Heart right ventricle (tissue), 16 donors: ENCODE data around the gene LY6G5B. TPM values are rescaled to one million over a fixed set of nuclear protein-coding genes. Genes with fewer than 3 reads are reported as not detected.

Experiments
- ATAC-seq, 8 donors: fragments of 200-7000 bp; cut with Tn5 transposase; one replicate each; pipeline ENCODE4 v1.9.1; 2020; ENCODE audit warnings: mild to moderate bottlenecking in 8 of 8, moderate library complexity in 8 of 8, moderate number of reproducible peaks in 1 of 8
- DNase-seq, 2 donors: peaks; one replicate each; pipeline ENCODE4 v3.0.0-alpha.2; 2020
- H3K27ac ChIP-seq, 10 donors: fragments of 200-600 bp; sonication (generic) in 2 of 10; one replicate each; pipeline versions ENCODE4 v1.5.0 to v1.8.0; 2020 to 2022; ENCODE audit warnings: mild to moderate bottlenecking in 3 of 10
- H3K27me3 ChIP-seq, 7 donors: fragments of 200-600 bp; one replicate each; pipeline ENCODE4 v1.8.0; 2021 to 2022; ENCODE audit warnings: mild to moderate bottlenecking in 2 of 7
- H3K36me3 ChIP-seq, 9 donors: fragments of 200-600 bp; sonication (generic) in 1 of 9; one replicate each; pipeline versions ENCODE4 v1.5.0 to v1.8.0; 2020 to 2022; ENCODE audit warnings: mild to moderate bottlenecking in 2 of 9
- H3K4me1 ChIP-seq, 9 donors: fragments of 200-600 bp; sonication (generic) in 1 of 9; one replicate each; pipeline versions ENCODE4 v1.5.0 to v1.8.0; 2020 to 2022; ENCODE audit warnings: mild to moderate bottlenecking in 4 of 9
- H3K4me3 ChIP-seq, 10 donors: fragments of 200-600 bp; sonication (generic) in 2 of 10; one replicate each; pipeline versions ENCODE4 v1.5.0 to v1.8.0; 2020 to 2022; ENCODE audit warnings: mild to moderate bottlenecking in 7 of 10, moderate library complexity in 2 of 10
- H3K9me3 ChIP-seq, 11 donors: fragments of 200-600 bp in 10 of 11; sonication (generic) in 2 of 11; one replicate each; pipeline versions ENCODE4 v1.5.0 to v1.8.0; 2013 to 2022; ENCODE audit warnings: mild to moderate bottlenecking in 2 of 11, control low read depth in 1 of 11, moderate library complexity in 1 of 11
- CTCF ChIP-seq, 9 donors: fragments of 200-600 bp; sonication (generic) in 2 of 9; IDR thresholded peaks; one replicate each; pipeline versions ENCODE4 v1.5.0 to v1.8.0; 2021 to 2022; ENCODE audit warnings: antibody characterized with exemption in 9 of 9, mild to moderate bottlenecking in 5 of 9, moderate library complexity in 1 of 9
- WGBS, 2 donors: extraction: QIAGEN DNeasy Blood & Tissue Kit; methylation state at CpG; one replicate each; pipeline ENCODE4 v1.1.7; 2013; ENCODE audit warnings: inconsistent platforms in 1 of 2; 5-methylcytosine and 5-hydroxymethylcytosine counted together
- intact Hi-C, 10 donors: fragments of 100-400 bp; cut with DNase I; formaldehyde crosslinking; loops; one replicate each; pipeline versions ENCODE4 v1.11.1 to v1.14.2; 2022
- polyA plus RNA-seq, 2 donors: library from polyadenylated mRNA; stranded (reverse); fragments of 200-250 nt; gene quantifications; one replicate each; pipeline ENCODE4 v1.2.3, GENCODE V29; 2013
- total RNA-seq, 10 donors: library from RNA; stranded (reverse); fragmentation: NEBNext Ultra II Directional in 3 of 10; extraction: Animal tissue kit (Norgen Biotek cat#: 25700) in 3 of 10; gene quantifications; one replicate each; pipeline versions ENCODE4 v1.2.1 to v1.2.4, GENCODE V29; 2021 to 2023
- donor health status: Arrhythmogenic right ventricular cardiomyopathy.
- donor health status: ischemic (EF 13 %, LVEDD 7.1; RV severe dilation, severe dysfunction).
- donor health status: healthy with polysubstance abuse.
- donor health status: DM: no; HTN: yes; CAD: no.
- donor health status: DM: no; HTN: no; CAD: no.
- donor health status: ischemic (EF 25% LVEDD 6.9; RV normal size, moderate dysfunction).
- donor health status: ischemic (EF 25% LVEDD 5.7; RV mildly dilated, moderate dysfunction).
- donor health status: healthy.
- donor health status: DM: yes; HTN: yes; CAD: no.
- donor health status: Ischemic cardiomyopathy.
- donor health status: ischemic (EF 35%, LVEDD 5.7; RV mildly dilated, moderate dysfunction).
- donor health status: nonischemic (EF 11% LVEDD 7.7; RV severe dilation, severe dysfunction).
- donor health status: DM: yes; HTN: yes; CAD: no.
- donor health status: PGD.
- donor health status: ischemic (EF 29% LVEDD 5.4; RV normal size, mild dysfunction).
- donor health status: nonischemic (EF 23%, LVEDD 6.1; RV moderate dilation, normal function).

The LY6G5B gene
- total and polyA plus RNA-seq, 12 donors: 2.4 to 7.3 (median 3.8) TPM

- no peak overlapping the region for H3K27ac ChIP-seq
- intact Hi-C loops: no loop called here
- H3K4me3 ChIP-seq: no peak overlapping the region
- no peaks in the 10 kb centered on the region for H3K27me3 ChIP-seq
- H3K4me1 ChIP-seq: peaks cover 0 to 2% (median under 1%) of the 10 kb centered on the region in 9 donors
- WGBS, 2 donors: 96% methylated on average over 19 of the region's 19 CpGs
- no peak for ATAC-seq
- H3K9me3 ChIP-seq: no peaks in the 10 kb centered on the region
- H3K36me3 ChIP-seq: peaks cover 17 to 100% (median 90%) of the 10 kb centered on the region in 9 donors
- no peak for DNase-seq
- no peak for TF ChIP-seq CTCF (IDR thresholded peaks at IDR 0.05)
Observed at GRCh38 chr6:31627690-31628287, 42.0 kb upstream of the LY6G5B start.

DNA sequence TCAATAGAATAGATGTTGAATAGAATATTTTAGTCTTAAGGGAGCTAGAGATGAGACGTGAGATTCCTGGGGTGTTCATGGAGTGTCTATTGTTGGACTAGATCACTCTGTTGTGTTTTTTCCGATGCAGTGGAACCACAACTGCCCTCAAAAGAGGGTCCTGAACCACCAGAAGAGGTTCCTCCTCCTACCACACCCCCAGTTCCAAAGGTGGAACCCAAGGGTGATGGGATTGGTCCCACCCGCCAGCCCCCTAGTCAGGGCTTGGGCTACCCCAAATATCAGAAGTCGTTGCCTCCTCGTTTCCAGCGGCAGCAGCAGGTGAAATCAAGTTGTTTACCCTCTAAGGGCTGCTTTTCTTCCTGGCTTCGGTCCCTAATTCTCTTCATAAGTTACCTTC lies 40.8 kb upstream of the LY6G5B start:
- H3K9me3 ChIP-seq: no peaks in the 10 kb centered on the region
- no peak for TF ChIP-seq CTCF (IDR thresholded peaks at IDR 0.05)
- H3K27me3 ChIP-seq: no peaks in the 10 kb centered on the region
- H3K36me3 ChIP-seq: peaks cover 17 to 100% (median 90%) of the 10 kb centered on the region in 9 donors
- H3K4me3 ChIP-seq: no peak overlapping the region
- no peak overlapping the region for H3K27ac ChIP-seq
- WGBS, 2 donors: 87 to 88% methylated on average over 7 of the region's 7 CpGs
- intact Hi-C loops: no loop called here
- no peak for DNase-seq
- H3K4me1 ChIP-seq: no peaks in the 10 kb centered on the region
- ATAC-seq: no peak

- WGBS, 2 donors: 92 to 95% methylated on average over 25 of the region's 25 CpGs
- TF ChIP-seq CTCF (IDR thresholded peaks at IDR 0.05): no peak
- Histone ChIP-seq H3K4me3 (no peak overlapping the region), H3K9me3 (no peaks in the 10 kb centered on the region), H3K36me3 (peaks cover 11 to 100% (median 88%) of the 10 kb centered on the region in 9 donors), H3K27ac (no peak overlapping the region), H3K27me3 (no peaks in the 10 kb centered on the region), H3K4me1 (no peaks in the 10 kb centered on the region)
- no peak for DNase-seq
- intact Hi-C loops: no loop called here
- no peak for ATAC-seq
Observed at GRCh38 chr6:31630177-31630934, 39.4 kb upstream of the LY6G5B start.

- Histone ChIP-seq H3K27ac (no peak overlapping the region), H3K4me3 (no peak overlapping the region), H3K27me3 (no peaks in the 10 kb centered on the region), H3K9me3 (no peaks in the 10 kb centered on the region), H3K4me1 (no peaks in the 10 kb centered on the region), H3K36me3 (peaks cover 7 to 100% (median 88%) of the 10 kb centered on the region in 9 donors)
- 84 to 87% methylated on average over 16 of the region's 16 CpGs for WGBS, 2 donors
- no peak for TF ChIP-seq CTCF (IDR thresholded peaks at IDR 0.05)
- ATAC-seq (peak in 2 of 8 donors; percentile 8 to 12), DNase-seq (no peak)
- intact Hi-C loops: no loop called here
Observed at GRCh38 chr6:31631209-31631608, 38.6 kb upstream of the LY6G5B start.
